Stimulated activated CD8-positive, alpha-beta memory T cell treated with anti-CD3 and anti-CD28 coated beads, Interleukin-4, amount 100 ng/mL, for 1 hour (primary cell): ENCODE measurements around the gene SHCBP1L.

Experiments
- DNase-seq, 2 donors: peaks; one replicate each; pipeline ENCODE4 v3.0.0-alpha.2; 2020; ENCODE audit warnings: low read depth in 2 of 2, low spot score in 1 of 2

The SHCBP1L gene

DNA sequence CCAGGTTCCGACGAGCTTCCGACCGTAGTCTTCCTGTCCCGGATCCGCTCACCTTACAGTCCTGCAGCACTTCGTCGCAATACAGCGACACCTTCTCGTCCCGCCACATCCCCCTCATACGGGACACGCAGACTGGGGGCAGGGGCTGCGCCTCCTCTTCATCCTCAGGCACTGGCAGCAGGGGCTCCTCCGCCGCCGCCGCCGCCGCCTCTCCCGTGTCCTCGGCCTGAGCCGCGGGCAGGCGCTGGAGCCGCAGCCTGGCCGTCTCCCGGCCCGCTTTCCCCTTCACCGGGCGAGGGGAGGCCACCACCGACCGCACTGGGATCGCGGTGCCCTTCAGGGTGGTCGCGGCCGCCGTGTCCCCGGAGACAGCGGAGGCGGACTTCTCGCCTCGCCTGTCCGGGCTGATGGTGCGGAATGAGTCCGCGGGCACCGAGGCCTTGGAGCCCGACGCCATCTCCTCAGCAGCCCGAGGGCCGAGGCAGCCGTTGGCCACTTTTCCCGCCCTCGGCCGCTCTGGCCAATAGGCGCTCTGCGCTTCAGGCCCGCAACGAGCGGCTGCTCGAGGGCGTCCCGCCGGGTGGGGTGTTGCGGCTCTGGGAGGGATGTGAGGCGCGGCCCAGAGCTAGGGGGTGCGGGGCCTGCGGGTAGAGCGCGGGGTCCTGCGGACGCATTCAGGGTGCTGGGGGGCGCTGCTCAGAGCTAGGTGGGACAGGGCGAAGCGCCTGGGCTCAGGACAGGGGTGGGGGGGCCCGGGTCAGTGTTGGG is at the start of gene SHCBP1L:
Gene SHCBP1L (minus strand): TSS at position 490 of the 768 bp plus-strand sequence. CDS start 33 bp downstream, at position 457.
- DNase-seq: no peak

GRCh38 chr1:183002267-183002666 is 49.3 kb upstream of the SHCBP1L start:
- DNase-seq: no peak

- DNase-seq: no peak
Observed at GRCh38 chr1:183000167-183000962, 47.4 kb upstream of the SHCBP1L start.

GRCh38 chr1:182998482-182998881 is 45.5 kb upstream of the SHCBP1L start:
- no peak for DNase-seq

GRCh38 chr1:182996816-182997215 is 43.9 kb upstream of the SHCBP1L start:
- no peak for DNase-seq

- no peak for DNase-seq
Observed at GRCh38 chr1:182995894-182996293, 42.9 kb upstream of the SHCBP1L start.

- DNase-seq: no peak
Observed at GRCh38 chr1:182993746-182994145, 40.8 kb upstream of the SHCBP1L start.

- no peak for DNase-seq
Observed at GRCh38 chr1:182990413-182991144, 37.6 kb upstream of the SHCBP1L start.

DNA sequence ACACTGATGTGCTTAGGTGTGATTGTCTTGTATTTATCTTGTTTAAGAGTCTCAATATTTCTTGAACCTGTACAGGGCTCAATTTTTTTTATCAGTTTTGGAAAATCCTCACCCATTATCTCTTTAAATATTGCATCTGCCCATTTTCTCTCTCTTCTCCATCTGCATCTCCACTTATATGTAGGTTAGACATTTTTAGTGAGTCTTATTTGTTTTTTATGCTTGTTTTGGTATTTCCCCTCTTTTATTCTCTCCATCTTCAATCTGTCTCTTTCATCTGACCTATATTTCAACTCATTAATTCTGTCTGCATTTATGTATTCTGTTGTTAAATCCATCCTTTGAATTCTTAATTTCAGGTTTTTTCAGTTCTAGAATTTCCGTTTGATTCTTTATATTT is 32.9 kb upstream of the SHCBP1L start:
- DNase-seq: no peak

- DNase-seq: no peak
Observed at GRCh38 chr1:182984621-182985020, 31.7 kb upstream of the SHCBP1L start.

GRCh38 chr1:182984138-182984537 is 31.2 kb upstream of the SHCBP1L start:
- DNase-seq: no peak

GRCh38 chr1:182978151-182978853 is 25.3 kb upstream of the SHCBP1L start:
- DNase-seq: no peak

GRCh38 chr1:182977480-182977879 is 24.5 kb upstream of the SHCBP1L start:
- no peak for DNase-seq

DNA sequence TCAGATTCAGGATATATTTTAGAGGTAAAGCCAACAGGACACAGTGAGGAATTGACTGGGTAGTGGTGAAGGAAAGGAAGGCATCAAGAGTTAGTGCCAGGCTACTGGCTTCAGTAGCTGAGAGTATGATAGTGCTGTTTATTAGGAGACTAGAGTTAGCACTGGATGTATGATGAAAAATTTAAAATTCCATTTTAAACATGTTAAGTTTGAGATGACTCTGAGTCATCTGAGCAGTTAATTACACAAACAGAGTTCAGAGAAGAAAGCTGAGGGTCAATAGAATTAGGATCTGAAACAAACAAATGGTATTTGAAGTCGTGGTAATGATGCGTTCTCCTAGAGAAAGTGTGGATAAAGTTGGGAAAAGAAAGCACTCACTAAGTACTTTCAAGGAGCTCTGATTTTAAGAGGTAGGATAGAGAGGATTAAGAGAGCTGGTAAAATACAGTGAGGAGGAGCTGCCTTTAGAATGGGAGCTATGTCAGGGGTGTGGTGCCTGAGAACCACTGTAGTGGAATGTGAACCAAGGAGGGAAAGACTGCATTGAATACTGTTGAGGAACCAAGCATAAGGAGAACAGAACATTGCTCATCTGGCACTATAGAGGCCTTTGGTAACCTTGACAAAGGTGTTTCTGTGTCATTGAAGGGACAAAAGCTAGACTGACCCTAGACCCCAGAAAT is 21.7 kb upstream of the SHCBP1L start:
- DNase-seq: no peak

GRCh38 chr1:182972829-182973228 is 19.9 kb upstream of the SHCBP1L start:
- DNase-seq: no peak

GRCh38 chr1:182972231-182972630 is 19.3 kb upstream of the SHCBP1L start:
- DNase-seq: no peak

GRCh38 chr1:182971219-182971618 is 18.3 kb upstream of the SHCBP1L start:
- DNase-seq: no peak

- DNase-seq: no peak
Observed at GRCh38 chr1:182968836-182969734, 16.1 kb upstream of the SHCBP1L start.

DNA sequence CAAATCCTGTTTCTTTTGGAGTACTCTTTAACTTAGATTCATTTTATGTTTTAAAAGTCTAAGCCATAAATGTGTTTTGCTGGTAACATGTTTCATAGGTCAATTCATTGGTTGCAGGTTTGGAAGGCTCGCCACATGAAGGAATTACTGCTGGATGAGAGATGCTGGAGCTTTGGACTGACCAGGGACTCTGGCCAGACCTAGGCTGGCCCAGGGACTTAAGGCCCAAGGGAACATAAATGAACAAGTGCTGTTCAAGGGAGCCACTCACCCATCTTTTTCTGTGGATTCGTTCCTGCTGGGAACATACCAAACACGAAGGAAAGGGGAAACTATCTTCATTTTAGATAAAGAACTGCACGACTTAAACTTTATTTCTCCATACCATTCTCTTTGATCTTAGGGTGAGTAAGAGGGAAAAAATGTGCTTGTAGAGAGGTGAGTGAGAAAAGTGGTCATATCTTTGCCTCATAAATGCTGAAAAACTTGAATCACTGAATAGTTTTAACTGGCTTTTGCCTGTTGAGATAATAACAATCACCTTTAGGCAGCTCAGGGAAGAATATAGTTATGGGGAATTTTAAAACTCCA is 15.3 kb upstream of the SHCBP1L start:
- DNase-seq: no peak
